ENCODE measurements around the gene ATP7B. TPM values are rescaled to one million over a fixed set of nuclear protein-coding genes. Genes with fewer than 3 reads are reported as not detected.

Gene ATP7B
- total RNA-seq = 1 to 10 TPM; 1.1 to 1.2 TPM
- 0.18 TPM for polyA plus RNA-seq

DNA sequence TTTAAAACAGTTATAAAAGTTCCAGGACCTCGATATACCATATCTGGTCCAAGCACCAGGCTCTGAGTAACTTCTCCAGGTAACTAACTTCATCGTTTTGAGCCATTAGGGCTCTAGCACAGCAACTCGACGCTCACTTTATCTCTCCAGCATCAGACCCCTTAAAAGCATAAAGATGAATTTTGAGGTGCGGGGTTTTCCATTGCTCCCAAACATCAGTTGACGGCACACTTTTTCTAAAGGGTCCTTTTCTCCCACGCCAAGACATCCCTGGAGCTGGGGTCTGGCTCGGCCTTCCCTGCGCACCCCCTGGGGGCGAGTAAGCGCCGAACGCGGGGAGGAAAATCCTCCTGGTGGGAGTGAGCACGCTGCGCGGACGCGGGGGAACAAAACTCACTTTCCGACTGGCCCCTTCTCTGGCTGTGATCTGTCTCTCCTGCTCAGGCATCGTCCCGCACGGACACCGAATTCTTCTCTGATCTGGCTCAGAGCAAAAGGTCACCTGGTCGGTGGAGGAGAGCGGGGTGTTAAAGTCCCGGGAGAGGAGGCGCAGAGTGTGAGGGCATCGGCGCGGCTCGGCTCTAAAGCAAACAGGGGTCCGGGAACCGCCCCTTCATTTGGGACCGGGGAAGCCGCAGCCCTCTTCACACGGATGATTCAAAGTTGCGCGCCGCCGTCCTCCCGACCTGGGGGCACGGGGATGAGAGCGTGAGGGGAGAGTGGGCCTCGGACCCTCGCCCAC lies at the start of gene ATP7B:
Gene ATP7B, minus strand, starts transcription at position 561 of the 742 bp plus-strand sequence. Its CDS starts 113 bp downstream, at position 448.
- Mint-ChIP-seq H3K4me3 (peak within 1 kb of the TSS; percentile 96 to 100 (median 99)), H3K9me3 (no peaks in the 10 kb centered on the region), H3K27ac (peak within 1 kb of the TSS; percentile 50 to 99 (median 94)), H3K4me1 (peaks cover 22 to 38% (median 31%) of the 10 kb centered on the region in 3 donors), H3K27me3 (peaks cover 10 to 34% of the 10 kb centered on the region in 2 donors), H3K36me3 (peaks cover 0 to 15% (median 4%) of the 10 kb centered on the region in 3 donors)
- H3K27me3 ChIP-seq (ENCODE audit: insufficient read depth, low read length, poor library complexity, severe bottlenecking) = peaks cover 4% of the 10 kb centered on the region
- POLR2A ChIA-PET = no interaction called here
- peak within 1 kb of the TSS; percentile 69 for H3K27ac ChIP-seq (ENCODE audit: low read depth, low read length)
- peak within 1 kb of the TSS; percentile 93 for H3K4me3 ChIP-seq (ENCODE audit: low read length)
- peak in 4 of 5 donors; percentile 4 to 28 (median 10) for DNase-seq
- CTCF ChIA-PET = interaction anchor here (1.5 to 1.9 kb wide), 3 partner anchors 8 to 11 kb away, joined by 3 to 4 read pairs (median 4); no protein-coding TSS in a partner anchor
- H3K4me1 ChIP-seq (ENCODE audit: insufficient read depth, low read length) = peaks cover 19% of the 10 kb centered on the region
- H3K9me3 ChIP-seq (ENCODE audit: low read length) = no peaks in the 10 kb centered on the region
- H3K36me3 ChIP-seq (ENCODE audit: insufficient read depth, low read length) = no peaks in the 10 kb centered on the region

DNA sequence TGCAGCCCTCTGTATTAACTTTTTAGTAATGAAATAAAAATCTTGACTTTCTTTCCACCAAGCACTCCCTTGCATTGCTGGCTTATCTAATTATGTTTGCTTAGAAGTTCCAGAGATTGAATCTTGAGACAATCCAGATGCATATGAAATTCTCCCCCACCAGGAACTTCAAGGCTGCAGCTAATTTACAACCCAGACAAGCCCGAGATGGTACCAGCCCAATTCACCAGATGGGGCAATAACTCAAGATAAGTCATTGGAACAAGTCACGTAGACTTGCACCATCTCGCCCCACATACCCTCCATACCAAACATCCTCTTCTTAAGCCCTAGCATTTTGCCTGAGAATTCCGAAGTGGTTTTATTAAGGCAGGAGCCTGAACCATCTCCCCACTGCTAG lies 42.2 kb upstream of the ATP7B start:
- peaks cover 0 to 8% of the 10 kb centered on the region in 2 donors for H3K27me3 Mint-ChIP-seq
- no peaks in the 10 kb centered on the region for H3K9me3 ChIP-seq (ENCODE audit: low read length)
- H3K27me3 ChIP-seq (ENCODE audit: insufficient read depth, low read length, poor library complexity, severe bottlenecking) = no peaks in the 10 kb centered on the region
- H3K27ac Mint-ChIP-seq = no peak overlapping the region
- peaks cover 4 to 37% (median 13%) of the 10 kb centered on the region in 5 donors for H3K9me3 Mint-ChIP-seq
- H3K36me3 Mint-ChIP-seq = peaks cover 0 to 17% (median 2%) of the 10 kb centered on the region in 3 donors
- H3K4me3 ChIP-seq (ENCODE audit: low read length) = no peak overlapping the region
- ChIA-PET POLR2A (no interaction called here), CTCF (no interaction called here)
- no peak overlapping the region for H3K4me3 Mint-ChIP-seq
- no peak for DNase-seq
- H3K27ac ChIP-seq (ENCODE audit: low read depth, low read length) = no peak overlapping the region
- no peaks in the 10 kb centered on the region for H3K4me1 ChIP-seq (ENCODE audit: insufficient read depth, low read length)
- H3K36me3 ChIP-seq (ENCODE audit: insufficient read depth, low read length) = no peaks in the 10 kb centered on the region
- H3K4me1 Mint-ChIP-seq = no peaks in the 10 kb centered on the region

DNA sequence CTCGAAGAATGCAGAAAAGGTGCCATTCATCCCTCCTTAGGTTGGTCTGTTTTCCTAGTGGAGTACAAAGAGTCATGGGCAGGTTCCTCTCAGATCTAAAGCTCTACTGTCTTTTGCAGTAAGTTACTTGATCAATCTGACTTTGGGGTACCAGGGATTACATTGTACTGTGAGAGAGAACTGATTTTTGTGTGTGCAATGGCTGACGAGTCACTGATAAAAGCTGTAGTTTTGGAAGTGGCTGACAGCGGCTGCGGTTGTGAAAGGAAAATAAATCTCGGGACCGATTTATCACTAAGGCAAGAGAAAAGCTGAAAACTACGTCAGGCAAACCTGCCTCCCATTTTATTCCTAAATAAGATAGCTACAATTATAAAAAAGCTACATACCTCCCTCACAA lies 40.1 kb upstream of the ATP7B start:
- Histone ChIP-seq H3K4me1 (ENCODE audit: insufficient read depth, low read length) (no peaks in the 10 kb centered on the region), H3K27me3 (ENCODE audit: insufficient read depth, low read length, poor library complexity, severe bottlenecking) (no peaks in the 10 kb centered on the region), H3K4me3 (ENCODE audit: low read length) (no peak overlapping the region), H3K36me3 (ENCODE audit: insufficient read depth, low read length) (no peaks in the 10 kb centered on the region), H3K27ac (ENCODE audit: low read depth, low read length) (no peak overlapping the region), H3K9me3 (ENCODE audit: low read length) (no peaks in the 10 kb centered on the region)
- no peaks in the 10 kb centered on the region for H3K4me1 Mint-ChIP-seq
- no peak overlapping the region for H3K27ac Mint-ChIP-seq
- H3K36me3 Mint-ChIP-seq = peaks cover 0 to 18% (median 2%) of the 10 kb centered on the region in 3 donors
- no peak for DNase-seq
- CTCF ChIA-PET = no interaction called here
- peaks cover 4 to 37% (median 13%) of the 10 kb centered on the region in 5 donors for H3K9me3 Mint-ChIP-seq
- POLR2A ChIA-PET = no interaction called here
- peaks cover 0 to 8% of the 10 kb centered on the region in 2 donors for H3K27me3 Mint-ChIP-seq
- no peak overlapping the region for H3K4me3 Mint-ChIP-seq

DNA sequence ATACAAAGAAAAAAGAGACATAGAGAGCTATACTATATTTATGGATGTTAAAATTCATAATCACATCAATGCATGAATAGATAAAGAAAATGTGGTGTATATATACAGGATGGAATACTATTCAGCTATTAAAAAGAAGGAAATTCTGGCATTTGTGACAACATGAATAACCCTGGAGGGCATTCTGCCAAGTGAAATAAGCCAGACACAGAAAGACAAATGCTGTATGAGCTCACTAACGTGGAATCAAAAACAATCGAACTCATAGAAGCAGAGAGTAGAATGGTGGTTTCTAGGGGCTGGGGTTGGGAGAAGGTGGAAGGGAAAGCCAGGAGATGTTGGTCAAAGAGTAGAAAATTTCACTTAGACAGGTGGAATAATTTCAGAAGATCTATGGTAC lies 37.3 kb upstream of the ATP7B start:
- Mint-ChIP-seq H3K4me3 (no peak overlapping the region), H3K36me3 (peaks cover 3 to 30% (median 4%) of the 10 kb centered on the region in 3 donors), H3K9me3 (peaks cover 8 to 30% (median 17%) of the 10 kb centered on the region in 5 donors), H3K27me3 (peaks cover 0 to 8% of the 10 kb centered on the region in 2 donors), H3K4me1 (no peaks in the 10 kb centered on the region), H3K27ac (no peak overlapping the region)
- Histone ChIP-seq H3K9me3 (ENCODE audit: low read length) (no peaks in the 10 kb centered on the region), H3K36me3 (ENCODE audit: insufficient read depth, low read length) (no peaks in the 10 kb centered on the region), H3K4me1 (ENCODE audit: insufficient read depth, low read length) (no peaks in the 10 kb centered on the region), H3K4me3 (ENCODE audit: low read length) (no peak overlapping the region), H3K27me3 (ENCODE audit: insufficient read depth, low read length, poor library complexity, severe bottlenecking) (no peaks in the 10 kb centered on the region), H3K27ac (ENCODE audit: low read depth, low read length) (no peak overlapping the region)
- POLR2A ChIA-PET = no interaction called here
- no peak for DNase-seq
- CTCF ChIA-PET = no interaction called here

- no peak overlapping the region for H3K27ac Mint-ChIP-seq
- peaks cover 3 to 33% (median 4%) of the 10 kb centered on the region in 3 donors for H3K36me3 Mint-ChIP-seq
- no peak overlapping the region for H3K4me3 Mint-ChIP-seq
- H3K9me3 Mint-ChIP-seq = peaks cover 6 to 27% (median 15%) of the 10 kb centered on the region in 5 donors
- no peaks in the 10 kb centered on the region for H3K4me1 Mint-ChIP-seq
- no peaks in the 10 kb centered on the region for H3K27me3 ChIP-seq (ENCODE audit: insufficient read depth, low read length, poor library complexity, severe bottlenecking)
- H3K9me3 ChIP-seq (ENCODE audit: low read length) = no peaks in the 10 kb centered on the region
- no peak for DNase-seq
- peaks cover 0 to 8% of the 10 kb centered on the region in 2 donors for H3K27me3 Mint-ChIP-seq
- no peak overlapping the region for H3K4me3 ChIP-seq (ENCODE audit: low read length)
- CTCF ChIA-PET = no interaction called here
- POLR2A ChIA-PET = no interaction called here
- no peak overlapping the region for H3K27ac ChIP-seq (ENCODE audit: low read depth, low read length)
- H3K36me3 ChIP-seq (ENCODE audit: insufficient read depth, low read length) = no peaks in the 10 kb centered on the region
- H3K4me1 ChIP-seq (ENCODE audit: insufficient read depth, low read length) = no peaks in the 10 kb centered on the region
Measured at GRCh38 chr13:52047463-52047862, 36.2 kb upstream of the ATP7B start.

DNA sequence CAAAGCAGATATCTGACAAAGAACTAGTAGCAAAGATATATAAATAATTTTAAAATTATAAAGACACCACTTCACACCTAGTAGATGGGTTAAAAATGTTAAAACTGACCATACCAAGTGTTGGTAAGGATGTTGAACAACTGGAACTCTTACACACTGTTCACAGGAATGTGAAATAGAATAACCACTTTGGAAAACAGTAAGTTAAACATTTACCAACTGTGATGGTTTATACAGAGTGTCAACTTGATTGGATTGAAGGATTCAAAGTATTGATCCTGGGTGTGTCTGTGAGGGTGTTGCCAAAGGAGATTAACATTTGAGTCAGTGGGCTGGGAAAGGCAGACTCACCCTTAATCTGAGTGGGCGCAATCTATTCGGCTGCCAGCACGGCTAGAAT lies 32.4 kb upstream of the ATP7B start:
- Histone ChIP-seq H3K4me3 (ENCODE audit: low read length) (no peak overlapping the region), H3K36me3 (ENCODE audit: insufficient read depth, low read length) (no peaks in the 10 kb centered on the region), H3K27ac (ENCODE audit: low read depth, low read length) (no peak overlapping the region), H3K9me3 (ENCODE audit: low read length) (no peaks in the 10 kb centered on the region), H3K27me3 (ENCODE audit: insufficient read depth, low read length, poor library complexity, severe bottlenecking) (no peaks in the 10 kb centered on the region), H3K4me1 (ENCODE audit: insufficient read depth, low read length) (no peaks in the 10 kb centered on the region)
- Mint-ChIP-seq H3K4me1 (no peaks in the 10 kb centered on the region), H3K36me3 (peaks cover 4 to 34% (median 6%) of the 10 kb centered on the region in 3 donors), H3K4me3 (no peak overlapping the region), H3K27ac (no peak overlapping the region), H3K27me3 (no peaks in the 10 kb centered on the region), H3K9me3 (peaks cover 8 to 22% (median 17%) of the 10 kb centered on the region in 5 donors)
- ChIA-PET POLR2A (no interaction called here), CTCF (no interaction called here)
- DNase-seq = no peak

DNA sequence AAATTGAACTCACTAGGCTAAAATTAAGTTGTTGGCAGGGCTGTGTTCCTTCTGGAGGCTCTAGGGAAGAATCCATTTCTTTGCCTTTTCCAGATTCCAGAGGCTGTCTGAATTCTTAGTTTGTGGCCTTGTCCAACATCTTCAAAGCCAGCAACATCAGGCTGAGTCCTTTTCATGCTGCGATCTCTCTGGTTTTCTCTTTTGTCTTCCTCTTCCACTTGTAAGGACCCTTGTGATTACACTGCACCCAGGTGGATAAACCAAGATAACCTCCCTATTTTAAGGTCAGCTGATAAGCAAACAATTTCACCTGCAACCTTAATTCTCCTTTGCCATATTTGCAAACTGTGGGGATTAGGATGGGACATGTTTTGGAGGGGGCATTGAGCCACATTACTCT lies 24.8 kb upstream of the ATP7B start:
- ChIA-PET CTCF (no interaction called here), POLR2A (no interaction called here)
- H3K27me3 Mint-ChIP-seq = no peaks in the 10 kb centered on the region
- Histone ChIP-seq H3K36me3 (ENCODE audit: insufficient read depth, low read length) (no peaks in the 10 kb centered on the region), H3K9me3 (ENCODE audit: low read length) (no peaks in the 10 kb centered on the region), H3K27me3 (ENCODE audit: insufficient read depth, low read length, poor library complexity, severe bottlenecking) (no peaks in the 10 kb centered on the region), H3K4me3 (ENCODE audit: low read length) (no peak overlapping the region), H3K4me1 (ENCODE audit: insufficient read depth, low read length) (no peaks in the 10 kb centered on the region), H3K27ac (ENCODE audit: low read depth, low read length) (no peak overlapping the region)
- H3K9me3 Mint-ChIP-seq = peaks cover 0 to 6% (median 5%) of the 10 kb centered on the region in 5 donors
- no peak overlapping the region for H3K4me3 Mint-ChIP-seq
- H3K4me1 Mint-ChIP-seq = peaks cover 10 to 27% (median 11%) of the 10 kb centered on the region in 3 donors
- H3K27ac Mint-ChIP-seq = no peak overlapping the region
- DNase-seq = no peak
- peaks cover 3 to 20% (median 4%) of the 10 kb centered on the region in 3 donors for H3K36me3 Mint-ChIP-seq

DNA sequence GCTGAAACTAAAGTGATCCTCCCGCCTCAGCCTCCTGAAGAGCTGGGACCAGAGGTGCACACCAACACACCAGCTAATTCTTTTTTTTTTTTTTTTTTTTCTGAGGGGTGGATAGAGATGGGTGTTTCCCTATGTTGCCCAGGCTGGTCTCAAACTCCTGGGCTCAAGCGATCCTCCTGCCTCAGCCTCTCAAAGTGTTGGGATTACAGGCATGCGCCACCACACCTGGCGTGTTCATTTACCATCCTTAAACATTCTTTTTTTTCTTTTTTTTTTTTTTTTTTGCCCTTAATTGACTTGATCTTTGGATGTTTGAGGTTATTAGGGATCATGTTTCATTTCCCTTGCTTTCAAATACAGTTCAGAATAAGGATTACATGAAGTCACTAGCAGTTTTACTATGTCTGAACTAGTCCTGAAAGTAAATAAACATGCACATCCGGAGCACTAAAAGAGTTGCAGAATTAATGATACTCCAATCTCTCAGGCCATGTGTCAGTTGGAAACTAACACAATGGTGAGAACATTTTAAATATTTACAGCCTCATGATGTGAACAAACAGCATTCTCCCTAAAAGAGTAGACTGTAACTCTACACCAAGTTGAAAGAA lies 23.5 kb upstream of the ATP7B start:
- H3K27me3 Mint-ChIP-seq = no peaks in the 10 kb centered on the region
- Histone ChIP-seq H3K36me3 (ENCODE audit: insufficient read depth, low read length) (no peaks in the 10 kb centered on the region), H3K4me1 (ENCODE audit: insufficient read depth, low read length) (no peaks in the 10 kb centered on the region), H3K4me3 (ENCODE audit: low read length) (no peak overlapping the region), H3K27ac (ENCODE audit: low read depth, low read length) (no peak overlapping the region), H3K9me3 (ENCODE audit: low read length) (no peaks in the 10 kb centered on the region), H3K27me3 (ENCODE audit: insufficient read depth, low read length, poor library complexity, severe bottlenecking) (no peaks in the 10 kb centered on the region)
- DNase-seq = no peak
- peaks cover 0 to 7% (median 2%) of the 10 kb centered on the region in 5 donors for H3K9me3 Mint-ChIP-seq
- CTCF ChIA-PET = interaction anchor here (0.9 kb wide), 1 partner anchor 416 kb away, joined by 3 read pairs; no protein-coding TSS in a partner anchor
- POLR2A ChIA-PET = no interaction called here
- H3K4me3 Mint-ChIP-seq = no peak overlapping the region
- H3K27ac Mint-ChIP-seq = no peak overlapping the region
- H3K4me1 Mint-ChIP-seq = peaks cover 15 to 38% (median 17%) of the 10 kb centered on the region in 3 donors
- peaks cover 6 to 22% (median 8%) of the 10 kb centered on the region in 3 donors for H3K36me3 Mint-ChIP-seq
